GM12801 (cell line): ENCODE measurements around the gene ZFYVE28.

ENCODE experiments used
- TF ChIP-seq, protein P1 (sequence below): IDR thresholded peaks from one replicate; pipeline ENCODE4 v1.5.1; 2011; ENCODE audit warnings: control low read depth; ENCODE audit not compliant: insufficient read length; ENCODE audit errors: extremely low read depth

Gene ZFYVE28

GRCh38 chr4:2245057-2245786, 173.2 kb downstream of the ZFYVE28 start:
- TF ChIP-seq, protein P1, sequence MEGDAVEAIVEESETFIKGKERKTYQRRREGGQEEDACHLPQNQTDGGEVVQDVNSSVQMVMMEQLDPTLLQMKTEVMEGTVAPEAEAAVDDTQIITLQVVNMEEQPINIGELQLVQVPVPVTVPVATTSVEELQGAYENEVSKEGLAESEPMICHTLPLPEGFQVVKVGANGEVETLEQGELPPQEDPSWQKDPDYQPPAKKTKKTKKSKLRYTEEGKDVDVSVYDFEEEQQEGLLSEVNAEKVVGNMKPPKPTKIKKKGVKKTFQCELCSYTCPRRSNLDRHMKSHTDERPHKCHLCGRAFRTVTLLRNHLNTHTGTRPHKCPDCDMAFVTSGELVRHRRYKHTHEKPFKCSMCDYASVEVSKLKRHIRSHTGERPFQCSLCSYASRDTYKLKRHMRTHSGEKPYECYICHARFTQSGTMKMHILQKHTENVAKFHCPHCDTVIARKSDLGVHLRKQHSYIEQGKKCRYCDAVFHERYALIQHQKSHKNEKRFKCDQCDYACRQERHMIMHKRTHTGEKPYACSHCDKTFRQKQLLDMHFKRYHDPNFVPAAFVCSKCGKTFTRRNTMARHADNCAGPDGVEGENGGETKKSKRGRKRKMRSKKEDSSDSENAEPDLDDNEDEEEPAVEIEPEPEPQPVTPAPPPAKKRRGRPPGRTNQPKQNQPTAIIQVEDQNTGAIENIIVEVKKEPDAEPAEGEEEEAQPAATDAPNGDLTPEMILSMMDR: no peak

- TF ChIP-seq, protein P1: no peak
Measured at GRCh38 chr4:2243681-2244380, 174.6 kb downstream of the ZFYVE28 start.

GRCh38 chr4:2241410-2242353, 176.8 kb downstream of the ZFYVE28 start, which contains the start of the genes HAUS3 and POLN:
HAUS3 (minus strand) TSS chr4:2242121; CDS start chr4:2240946, 1,175 bp downstream.
POLN (minus strand) TSS chr4:2242121; CDS start chr4:2229231, 12,890 bp downstream.
- TF ChIP-seq, protein P1: no peak

DNA sequence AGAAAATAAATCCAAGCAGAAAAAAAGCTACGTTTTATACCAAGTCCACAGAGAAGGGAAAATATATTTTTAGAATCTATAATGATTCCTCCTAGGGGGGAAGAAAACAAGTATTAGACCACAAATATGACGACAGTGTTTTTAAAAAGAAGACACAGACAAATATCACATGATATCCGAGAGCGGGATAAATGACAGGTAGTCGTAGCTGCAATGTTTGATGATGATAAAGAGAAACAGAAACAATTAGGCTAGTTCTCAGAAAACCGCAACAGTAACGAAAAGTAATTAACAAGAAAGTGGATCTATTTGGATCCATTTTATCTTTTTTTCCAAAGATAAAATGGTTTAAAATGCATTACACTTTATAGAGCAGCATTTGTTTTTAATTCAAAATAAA, 177.4 kb downstream of the ZFYVE28 start:
- TF ChIP-seq, protein P1: no peak

DNA sequence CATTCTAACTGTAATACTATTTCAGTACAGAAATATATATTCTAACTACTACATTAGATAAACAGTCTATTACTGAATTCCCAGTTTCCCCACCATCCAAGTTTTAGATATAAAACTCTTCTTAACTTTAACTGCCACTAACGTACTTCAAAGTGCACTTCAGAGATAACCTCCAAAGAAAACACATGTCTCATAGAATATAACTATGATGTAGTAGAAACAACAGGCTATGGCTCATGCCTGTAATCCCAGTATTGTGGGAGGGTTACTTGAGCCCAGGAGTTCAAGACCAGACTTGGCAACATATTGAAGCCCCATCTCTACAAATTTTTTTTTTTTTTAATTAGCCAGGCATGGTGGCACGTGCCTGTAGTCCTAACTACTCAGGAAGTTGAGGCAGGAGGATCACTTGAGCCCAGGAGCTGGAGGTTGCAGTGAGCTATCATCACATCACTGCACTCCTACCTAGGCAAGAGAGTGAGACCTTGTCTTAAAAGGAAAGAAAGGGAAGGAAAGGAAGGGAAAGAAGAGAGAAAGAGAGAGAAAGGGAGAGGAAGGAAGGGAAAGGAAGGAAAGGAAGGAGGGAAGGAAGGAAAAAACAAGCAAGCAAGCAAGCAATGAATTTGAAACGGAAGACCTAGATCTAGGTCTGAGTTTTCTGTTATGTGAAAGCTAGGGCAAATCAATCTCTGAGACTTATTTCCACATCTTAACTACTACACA, 181.3 kb downstream of the ZFYVE28 start:
- TF ChIP-seq, protein P1: no peak

- TF ChIP-seq, protein P1: no peak
Measured at GRCh38 chr4:2231082-2231481, 187.4 kb downstream of the ZFYVE28 start.

- TF ChIP-seq, protein P1: no peak
Measured at GRCh38 chr4:2226261-2226660, 192.2 kb downstream of the ZFYVE28 start.
